Measurements from ENCODE around the gene LCN15.
A peak's percentile ranks its signal among the peaks of the same experiment; 100 is the strongest.

Gene LCN15

GRCh38 chr9:136740069-136740468 lies 24.2 kb downstream of the LCN15 start:
- DNase-seq = no peak

DNA sequence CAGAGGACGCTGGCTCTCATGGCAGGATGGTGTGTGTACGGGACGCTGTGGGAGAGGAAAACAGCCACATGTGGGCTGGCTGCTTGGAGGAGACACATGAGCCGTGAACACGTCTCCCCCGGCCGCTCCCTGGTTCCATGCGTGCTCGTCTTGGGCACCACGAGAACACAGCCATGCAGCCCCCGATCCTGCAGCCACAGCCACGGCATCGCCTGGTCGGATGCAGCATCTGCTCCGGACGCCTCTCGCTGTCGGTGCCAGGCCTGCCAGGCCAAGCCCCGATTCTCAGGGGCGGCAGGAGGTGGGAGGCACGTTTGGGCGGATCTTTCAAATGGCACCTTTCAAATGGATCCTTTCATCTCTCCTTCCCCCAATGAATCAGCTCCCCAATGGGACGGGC lies 24.8 kb downstream of the LCN15 start:
- no peak for DNase-seq

DNA sequence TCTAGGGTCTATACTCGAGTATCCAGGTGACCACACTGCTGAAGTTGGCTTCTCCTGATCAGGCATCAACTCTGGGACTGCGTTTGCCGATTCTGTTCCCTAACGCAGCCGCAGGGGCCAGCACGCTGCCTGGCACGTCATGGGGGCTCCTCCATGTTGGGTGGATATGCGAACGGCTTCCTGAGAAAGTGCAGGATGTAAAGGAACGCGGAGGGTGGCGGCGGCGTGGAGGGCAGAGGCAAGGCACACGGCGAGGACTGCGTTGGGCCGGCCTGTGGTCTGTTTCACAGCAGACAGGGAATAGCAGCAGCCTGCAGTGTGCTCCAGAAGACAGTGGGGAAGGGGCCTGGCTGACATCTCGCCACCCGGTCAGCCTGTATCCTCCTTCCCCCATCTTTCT lies 25.4 kb downstream of the LCN15 start:
- no peak for DNase-seq

DNA sequence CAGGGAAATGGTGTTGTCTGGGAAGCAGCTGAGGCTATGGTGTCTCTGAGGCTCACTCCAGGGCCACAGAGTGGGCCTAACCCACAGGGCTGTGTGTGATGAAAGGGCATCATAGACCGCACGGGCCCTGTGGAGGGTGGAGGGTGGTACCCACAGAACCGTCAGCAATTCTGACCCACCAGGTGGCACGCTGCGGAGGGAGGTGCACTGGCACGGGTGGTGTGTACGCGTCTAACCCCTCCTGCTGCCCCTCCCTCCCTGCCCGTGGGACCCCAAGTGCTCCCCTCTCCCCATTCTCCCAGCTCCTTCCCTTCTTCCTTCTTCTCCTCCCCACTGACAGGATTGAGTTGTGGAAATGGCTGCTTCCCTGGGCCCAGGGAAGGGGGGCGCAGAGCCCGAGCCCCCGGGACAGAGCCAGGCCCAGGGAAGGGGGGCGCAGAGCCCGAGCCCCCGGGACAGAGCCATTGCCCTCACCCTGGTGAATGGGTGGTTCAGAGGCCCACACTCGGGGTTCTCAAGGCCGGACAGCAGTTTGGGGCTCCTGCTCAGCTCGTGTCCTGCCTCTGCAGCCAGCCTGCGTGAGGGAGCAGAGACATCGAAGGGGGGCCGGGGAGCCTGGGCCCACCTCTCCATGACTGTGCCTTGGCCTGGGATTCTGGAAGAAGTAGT lies 28.4 kb downstream of the LCN15 start:
- no peak for DNase-seq

DNA sequence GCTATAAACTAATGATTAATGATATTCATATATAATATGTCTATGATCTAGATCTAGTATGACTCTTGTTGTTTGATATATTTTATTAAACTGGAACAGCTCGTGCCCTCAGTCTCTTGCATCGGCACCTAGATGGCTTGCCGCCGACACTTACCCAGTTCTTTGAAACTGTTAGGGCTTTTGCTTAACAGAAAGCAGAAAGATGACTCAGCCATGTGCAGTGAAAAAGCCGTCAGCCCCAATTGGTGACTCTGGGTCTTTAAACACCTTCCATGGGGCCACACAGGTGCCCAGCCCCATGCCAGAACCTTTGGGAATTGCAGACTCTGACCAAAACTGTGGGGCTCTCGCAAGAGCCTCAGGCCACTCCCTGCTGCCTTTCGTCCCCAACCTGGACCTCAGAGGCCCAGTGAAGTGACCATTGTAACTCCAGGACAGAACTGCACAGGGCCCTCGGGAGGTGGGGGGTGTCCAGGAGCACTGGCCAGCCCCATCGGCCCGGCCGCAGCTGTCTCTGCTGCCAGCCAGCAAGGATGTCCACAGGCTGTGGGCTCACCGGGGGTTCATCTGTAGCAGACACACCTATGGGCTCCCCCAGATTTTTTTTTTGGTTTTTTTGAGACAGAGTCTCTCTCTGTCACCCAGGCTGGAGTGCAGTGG lies 29.4 kb downstream of the LCN15 start:
- no peak for DNase-seq

- DNase-seq = no peak
These were observed 30.7 kb downstream of the LCN15 start for GRCh38 chr9:136733611-136734010.

DNA sequence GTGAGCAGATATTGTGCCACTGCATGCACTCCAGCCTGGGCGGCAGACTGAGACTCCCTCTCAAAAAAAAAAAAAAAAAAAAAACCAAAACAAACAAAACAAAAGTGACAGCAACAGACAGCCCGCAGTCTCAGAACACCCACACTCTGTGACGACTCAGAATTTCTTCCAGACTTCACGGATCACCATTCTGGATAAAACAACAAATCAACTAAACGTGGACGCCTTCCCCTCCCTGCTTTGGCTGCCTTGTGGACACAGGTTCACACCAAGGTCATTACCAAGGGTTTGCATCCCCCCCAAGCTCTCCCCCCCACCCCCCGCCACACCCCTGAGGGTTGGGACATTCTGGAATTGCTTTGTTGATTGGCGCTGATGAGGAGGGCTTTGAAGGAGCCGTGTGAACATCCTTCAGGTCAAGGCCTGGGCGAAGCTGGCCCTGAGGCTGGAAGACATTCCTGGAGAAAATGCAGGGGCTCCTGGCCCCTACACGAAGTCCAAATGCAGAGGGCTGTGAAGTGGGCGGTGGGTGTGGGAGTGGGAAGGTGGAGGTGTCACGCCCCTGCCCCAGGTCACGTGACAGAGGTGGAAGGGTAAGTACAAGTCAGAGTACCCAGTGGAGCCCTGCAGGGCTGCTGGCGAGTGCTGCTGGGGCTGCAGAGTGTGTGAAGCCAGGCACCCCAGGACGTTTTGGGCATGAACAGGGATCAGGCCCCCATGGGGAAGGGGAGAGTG lies 31.7 kb downstream of the LCN15 start:
- no peak for DNase-seq

DNA sequence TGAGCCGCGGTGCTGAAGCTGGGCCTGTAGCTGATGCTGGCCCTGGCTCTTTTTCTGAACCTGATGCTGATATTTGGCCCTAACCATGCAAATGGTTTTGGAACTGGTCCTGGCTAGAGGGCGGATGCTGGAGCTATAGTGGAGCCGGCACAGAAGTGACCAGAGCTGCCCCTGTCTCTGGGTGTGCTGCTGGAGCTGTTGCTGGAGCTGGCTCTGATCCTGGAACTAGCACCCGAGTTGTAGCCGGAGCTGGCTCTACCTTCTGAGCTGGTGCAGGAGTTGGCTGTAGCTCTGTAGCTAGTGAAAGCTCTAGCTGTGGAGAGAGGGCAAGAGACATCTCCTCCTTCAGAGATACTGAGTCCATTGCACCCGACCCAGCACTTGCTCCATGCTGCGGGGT lies 34.4 kb downstream of the LCN15 start:
- no peak for DNase-seq

GRCh38 chr9:136729144-136729543 lies 35.2 kb downstream of the LCN15 start:
- no peak for DNase-seq

DNA sequence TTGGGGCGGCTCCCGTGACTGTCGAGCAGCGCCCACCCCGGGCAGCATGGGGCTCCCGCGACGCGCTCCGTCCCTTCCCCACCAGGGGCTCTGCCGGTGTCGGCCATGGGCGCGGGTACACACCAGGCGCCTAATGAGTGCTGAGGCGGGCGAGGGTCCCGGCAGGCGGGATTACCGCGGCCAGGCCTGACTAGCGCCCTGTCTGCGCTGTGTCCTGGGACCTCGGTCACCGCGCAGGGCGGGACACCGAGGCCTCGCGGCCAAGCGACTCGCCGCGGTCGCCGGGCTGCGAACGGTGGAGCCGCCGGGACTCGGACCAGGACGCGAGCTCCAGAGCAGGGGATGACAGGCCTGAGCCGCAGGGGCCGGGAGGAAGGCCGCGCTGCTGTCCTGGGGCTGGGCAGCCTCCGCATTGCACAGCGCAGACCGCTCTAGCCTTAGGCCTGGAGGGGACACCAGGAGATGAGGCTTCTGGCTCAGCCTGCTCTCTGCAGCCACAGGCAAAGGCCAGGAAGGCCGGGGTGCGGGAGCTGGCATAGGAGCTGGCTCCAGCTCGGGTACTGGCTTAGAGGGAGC lies 35.7 kb downstream of the LCN15 start:
- DNase-seq = no peak

DNA sequence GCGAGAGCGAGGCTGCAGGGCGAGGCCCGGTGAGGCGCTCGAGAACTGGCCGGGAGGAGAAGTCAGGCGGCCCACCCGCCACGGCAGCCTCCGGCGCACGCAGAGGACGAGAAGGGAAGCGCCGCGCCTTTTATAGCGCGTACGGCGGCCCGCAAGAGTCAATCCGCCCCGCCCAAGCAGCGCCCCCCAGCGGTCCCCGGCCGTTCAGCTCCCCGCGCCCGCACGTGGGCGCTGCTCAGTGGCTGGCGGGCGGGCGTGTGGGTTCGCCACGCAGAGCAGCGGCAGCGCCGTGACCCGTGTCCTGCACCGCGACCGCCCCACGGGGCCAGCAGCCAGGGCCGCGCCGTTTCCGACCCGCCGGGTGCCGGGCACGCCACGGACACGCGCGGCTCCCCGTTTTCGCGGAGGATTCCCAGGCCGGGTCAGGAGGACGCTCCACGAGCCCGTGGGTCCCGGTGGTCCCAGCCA lies 36.2 kb downstream of the LCN15 start:
- DNase-seq = peak; percentile 91 to 92

DNA sequence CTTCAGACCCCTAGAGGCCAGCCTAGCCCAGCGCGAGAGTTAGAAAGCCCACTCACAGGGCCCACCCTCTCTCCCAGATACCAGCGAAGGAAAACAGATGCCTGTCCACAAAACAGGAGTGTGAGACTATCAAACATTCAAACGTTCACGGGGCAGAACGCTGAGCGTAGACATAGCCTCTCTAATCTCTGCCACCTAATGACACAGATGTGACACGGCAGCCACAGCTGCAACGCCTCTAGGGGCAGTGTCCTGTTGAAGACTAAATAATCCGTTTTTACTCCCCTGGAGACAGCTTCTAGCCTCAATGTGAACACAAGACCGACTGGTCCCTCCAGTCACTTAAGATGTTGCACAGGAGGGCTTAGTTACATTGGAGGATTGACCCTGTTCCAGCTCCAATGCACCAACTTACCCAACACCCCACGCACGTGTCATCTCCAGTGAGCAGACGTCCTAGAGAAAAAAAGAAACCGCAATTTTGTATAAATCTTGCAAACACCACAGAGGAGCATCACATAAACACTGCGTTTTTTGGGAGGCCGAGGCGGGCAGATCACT lies 37.6 kb downstream of the LCN15 start:
- DNase-seq = peak; percentile 50 to 61

GRCh38 chr9:136726118-136726517 lies 38.2 kb downstream of the LCN15 start:
- DNase-seq = no peak

- DNase-seq = no peak
These were observed 38.7 kb downstream of the LCN15 start for GRCh38 chr9:136725612-136726011.

DNA sequence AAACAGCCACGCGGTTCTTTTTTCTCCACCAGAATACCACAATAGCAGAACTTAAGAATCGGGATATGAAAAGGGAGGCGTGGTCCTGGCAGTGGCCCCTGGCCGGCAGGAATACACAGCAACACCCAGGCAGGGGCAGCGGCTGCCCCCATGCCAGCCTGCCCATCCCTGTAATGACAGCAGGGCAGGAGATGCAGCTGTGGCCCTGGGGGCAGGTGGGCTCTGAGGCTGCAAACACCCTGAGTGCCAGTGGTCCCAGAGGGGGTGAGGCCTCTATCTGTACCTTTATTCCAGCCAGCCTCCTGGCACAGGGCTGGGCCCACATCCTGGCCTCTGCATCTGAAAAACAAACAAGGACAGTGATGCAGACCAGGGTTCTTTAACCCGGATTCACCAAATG lies 39.5 kb downstream of the LCN15 start:
- no peak for DNase-seq

GRCh38 chr9:136723989-136724388 lies 40.3 kb downstream of the LCN15 start:
- DNase-seq = no peak

DNA sequence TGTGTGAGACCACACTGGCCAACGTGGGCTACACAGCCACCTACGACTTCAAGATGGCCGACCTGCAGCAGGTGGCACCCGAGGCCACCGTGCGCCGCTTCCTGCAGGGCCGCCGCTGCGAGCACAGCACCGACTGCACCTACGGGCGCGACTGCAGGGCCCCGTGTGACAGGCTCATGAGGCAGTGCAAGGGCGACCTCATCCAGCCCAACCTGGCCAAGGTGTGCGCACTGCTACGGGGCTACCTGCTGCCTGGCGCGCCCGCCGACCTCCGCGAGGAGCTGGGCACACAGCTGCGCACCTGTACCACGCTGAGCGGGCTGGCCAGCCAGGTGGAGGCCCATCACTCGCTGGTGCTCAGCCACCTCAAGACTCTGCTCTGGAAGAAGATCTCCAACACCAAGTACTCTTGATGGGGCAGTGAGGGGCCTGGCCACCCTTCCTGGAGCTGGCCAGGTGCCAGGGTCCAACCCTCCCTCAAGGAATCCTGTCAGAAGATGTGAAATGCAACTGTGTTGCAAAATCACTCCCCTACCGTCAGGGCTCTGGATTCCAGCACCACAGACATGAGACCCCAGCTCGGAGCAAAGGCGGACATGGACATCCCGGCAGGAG lies 40.8 kb downstream of the LCN15 start:
- DNase-seq = no peak

GRCh38 chr9:136722969-136723356 lies 41.4 kb downstream of the LCN15 start:
- no peak for DNase-seq

DNA sequence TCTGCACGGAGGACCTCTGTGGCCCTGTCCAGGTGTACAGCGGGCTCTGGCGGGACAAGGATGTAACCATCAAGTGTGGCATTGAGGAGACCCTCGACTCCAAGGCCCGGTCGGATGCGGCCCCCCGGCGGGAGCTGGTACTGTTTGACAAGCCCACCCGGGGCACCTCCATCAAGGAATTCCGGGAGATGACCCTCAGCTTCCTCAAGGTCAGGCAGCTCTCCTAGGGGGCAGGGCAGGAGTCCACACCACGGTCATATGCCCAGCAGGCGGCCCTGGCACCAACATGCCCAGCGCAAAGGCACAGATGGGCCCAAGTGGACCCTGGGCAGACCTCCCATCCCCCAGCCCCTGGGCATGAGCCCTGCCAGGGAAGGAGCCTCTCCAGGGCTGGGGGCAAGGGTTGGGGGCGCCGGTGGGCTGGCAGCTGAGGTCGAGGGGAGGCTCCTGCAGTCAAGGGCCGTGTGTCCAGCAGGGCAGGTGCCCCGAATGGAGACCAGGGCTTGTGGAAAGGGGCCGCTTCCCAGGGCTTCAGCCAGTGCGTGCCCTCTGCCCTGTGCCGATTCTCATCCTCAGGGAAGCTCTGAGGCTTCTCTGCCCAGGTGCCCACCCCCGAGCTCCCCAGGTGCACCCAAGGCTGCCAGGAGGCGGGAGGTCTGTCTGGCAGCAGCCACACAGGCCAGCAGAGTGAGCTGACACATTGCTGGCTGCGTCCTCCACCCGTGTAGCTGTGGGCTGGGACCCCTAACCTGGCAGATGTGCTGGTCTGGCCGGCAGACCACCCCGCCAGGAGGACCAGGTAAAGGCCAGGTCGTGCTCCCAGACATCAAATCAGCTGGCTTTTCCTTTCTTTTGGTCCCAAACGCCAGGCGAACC lies 42.0 kb downstream of the LCN15 start:
- no peak for DNase-seq

DNA sequence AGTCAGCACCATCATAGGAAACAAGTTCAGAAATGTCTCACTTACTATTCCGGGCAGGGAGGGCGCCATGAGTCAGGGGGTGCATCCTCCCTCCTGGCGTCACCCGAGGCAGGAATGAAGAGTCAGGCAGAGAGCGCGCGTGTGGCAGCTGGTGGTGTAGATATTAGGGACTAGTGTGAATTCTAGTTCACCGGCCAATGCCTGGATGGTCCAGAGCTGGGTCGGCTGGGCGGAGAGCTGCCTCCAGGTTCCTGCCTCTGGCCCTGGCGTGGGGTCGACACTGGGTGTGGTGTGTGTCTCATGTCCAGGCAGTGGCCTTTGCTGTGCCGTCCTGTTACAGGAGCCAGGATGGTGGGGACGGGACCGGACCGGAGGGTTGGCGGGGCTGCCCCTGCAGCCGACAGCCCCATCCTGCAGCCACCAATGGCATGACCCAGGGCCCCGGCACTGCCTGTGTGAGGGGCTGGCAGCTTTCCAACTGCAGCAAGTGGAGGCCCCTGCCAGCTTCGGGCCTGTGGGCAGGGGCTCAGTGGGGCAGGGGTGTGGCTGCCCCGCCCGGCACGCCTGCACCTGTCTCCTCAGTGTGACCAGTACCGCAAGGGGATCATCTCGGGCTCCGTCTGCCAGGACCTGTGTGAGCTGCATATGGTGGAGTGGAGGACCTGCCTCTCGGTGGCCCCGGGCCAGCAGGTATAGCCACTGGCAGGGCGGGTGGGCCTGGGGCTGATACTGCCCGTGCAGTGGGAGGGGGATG lies 42.8 kb downstream of the LCN15 start:
- no peak for DNase-seq

GRCh38 chr9:136720898-136721338 lies 43.4 kb downstream of the LCN15 start:
- DNase-seq = no peak

Measured in CD4-positive, alpha-beta T cell treated with Interleukin-1 beta for 1 hour (primary cell).